Measurements from ENCODE around the gene TLCD5.

TLCD5 gene

GRCh38 chr11:120310870-120311269 lies 14.2 kb upstream of the TLCD5 start:
- no peak for DNase-seq

- DNase-seq, result no peak
Measured at GRCh38 chr11:120314861-120315260, 10.2 kb upstream of the TLCD5 start.

DNA sequence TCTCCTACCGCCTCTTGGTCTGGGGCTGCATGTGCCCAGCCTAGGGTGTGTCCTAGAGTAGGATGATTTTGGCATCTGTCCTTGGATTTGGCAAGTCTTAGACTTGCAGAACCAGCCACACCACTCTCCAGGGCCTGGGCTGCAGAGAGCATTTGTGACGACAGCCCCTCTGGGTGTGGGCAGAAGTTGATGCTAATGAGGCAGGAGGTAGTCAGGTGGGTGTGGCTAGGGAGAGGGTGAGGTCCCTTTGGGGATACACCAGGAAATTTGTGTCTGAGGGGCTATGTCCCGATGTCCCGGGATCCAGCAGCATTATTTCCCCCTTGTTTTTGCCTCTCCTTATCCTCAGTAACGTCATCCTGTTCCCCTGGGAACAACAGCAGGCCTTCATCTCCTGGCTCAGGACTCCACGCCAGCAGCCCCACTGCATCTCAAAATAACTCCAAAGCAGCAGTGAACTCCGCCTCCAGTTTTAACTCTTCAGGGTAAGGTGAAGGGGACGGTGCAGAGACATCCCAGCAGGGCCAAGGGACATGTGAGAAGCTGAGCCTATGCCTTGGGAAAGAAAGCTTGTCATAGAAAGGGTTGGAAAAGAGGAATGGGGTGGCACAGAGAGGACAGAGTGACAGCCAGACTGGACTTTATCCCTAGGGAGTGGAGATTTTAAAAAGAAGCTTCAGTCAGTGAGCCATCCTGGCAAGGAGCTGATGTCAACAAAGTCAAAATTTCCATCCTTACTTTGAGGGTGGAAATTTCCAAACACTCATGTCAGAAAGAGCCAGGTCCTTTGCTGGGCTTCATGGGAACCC lies 8.0 kb upstream of the TLCD5 start:
- no peak for DNase-seq

GRCh38 chr11:120317689-120318480 lies 7.2 kb upstream of the TLCD5 start:
- no peak for DNase-seq

DNA sequence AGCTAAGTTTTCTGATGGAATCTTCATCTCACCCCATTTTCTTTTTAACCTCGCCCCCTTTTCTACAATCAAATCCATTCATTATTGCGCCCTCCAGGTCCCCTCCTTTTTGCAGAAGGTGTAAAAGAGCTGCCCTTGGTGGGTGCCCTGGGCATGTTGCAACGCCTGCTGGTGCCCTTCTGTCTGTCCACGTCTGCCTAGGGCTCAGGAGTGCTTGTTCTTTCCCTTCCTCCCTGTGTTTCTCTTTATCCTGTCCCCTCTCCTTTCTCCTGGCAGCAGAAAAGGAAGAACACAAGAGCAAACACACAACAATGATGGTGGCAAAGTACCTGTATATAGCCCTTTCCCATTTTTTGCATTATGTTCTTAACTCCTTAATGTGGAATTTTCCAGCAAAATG lies 6.2 kb upstream of the TLCD5 start:
- DNase-seq, result no peak

DNA sequence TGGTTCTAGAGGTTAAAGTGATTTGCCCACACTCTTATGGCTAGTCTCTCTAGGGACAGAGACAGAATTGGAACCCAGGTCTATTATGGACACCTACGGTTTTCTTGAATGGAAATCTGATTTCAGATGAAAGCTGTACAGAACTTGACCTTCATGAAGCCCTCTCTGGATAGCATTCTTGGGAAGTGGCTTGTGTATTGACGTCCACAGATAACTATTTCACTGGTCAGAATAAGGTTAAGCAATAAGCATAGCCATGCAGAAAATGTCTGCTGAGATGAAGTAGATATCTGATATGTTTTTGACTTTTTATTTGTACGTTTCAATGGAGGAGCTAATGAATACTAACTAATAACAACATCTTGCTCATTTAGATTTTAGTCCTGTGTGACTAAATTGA lies 1.1 kb downstream of the TLCD5 start:
- no peak for DNase-seq

GRCh38 chr11:120326845-120327281 lies 1.8 kb downstream of the TLCD5 start:
- DNase-seq, result no peak

- no peak for DNase-seq
Measured at GRCh38 chr11:120327311-120327710, 2.2 kb downstream of the TLCD5 start.

DNA sequence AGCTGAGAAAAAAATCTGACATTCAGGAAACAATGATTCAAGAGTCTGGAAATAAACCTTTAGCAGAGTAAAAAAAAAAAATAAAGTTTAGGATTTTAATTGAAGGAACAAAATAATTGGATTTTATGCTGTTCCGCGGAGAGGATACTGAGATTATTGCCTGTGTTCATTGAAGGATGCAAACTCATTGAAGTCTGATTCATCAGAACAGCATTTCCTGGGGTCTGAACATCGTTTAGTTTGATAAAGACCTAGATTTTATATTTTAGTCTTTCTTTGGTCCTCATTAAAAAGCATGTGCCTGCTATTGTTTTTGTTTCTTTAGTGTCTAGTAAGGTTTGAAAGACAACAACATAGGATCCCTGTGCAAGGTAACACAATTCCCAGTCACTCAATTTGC lies 4.5 kb downstream of the TLCD5 start:
- no peak for DNase-seq

DNA sequence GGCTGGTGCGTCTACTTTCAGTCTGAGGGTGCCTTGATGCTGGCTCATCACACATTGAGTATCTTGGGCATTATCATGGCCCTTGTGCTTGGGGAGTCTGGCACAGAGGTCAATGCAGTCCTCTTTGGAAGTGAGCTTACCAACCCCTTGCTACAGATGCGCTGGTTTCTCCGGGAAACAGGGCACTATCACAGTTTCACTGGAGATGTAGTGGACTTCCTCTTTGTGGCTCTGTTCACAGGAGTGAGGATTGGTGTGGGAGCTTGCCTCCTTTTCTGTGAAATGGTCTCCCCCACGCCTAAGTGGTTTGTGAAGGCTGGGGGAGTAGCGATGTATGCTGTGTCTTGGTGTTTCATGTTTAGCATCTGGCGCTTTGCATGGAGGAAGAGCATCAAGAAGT lies 4.9 kb downstream of the TLCD5 start:
- DNase-seq, result no peak

- no peak for DNase-seq
Measured at GRCh38 chr11:120331301-120331996, 6.3 kb downstream of the TLCD5 start.

DNA sequence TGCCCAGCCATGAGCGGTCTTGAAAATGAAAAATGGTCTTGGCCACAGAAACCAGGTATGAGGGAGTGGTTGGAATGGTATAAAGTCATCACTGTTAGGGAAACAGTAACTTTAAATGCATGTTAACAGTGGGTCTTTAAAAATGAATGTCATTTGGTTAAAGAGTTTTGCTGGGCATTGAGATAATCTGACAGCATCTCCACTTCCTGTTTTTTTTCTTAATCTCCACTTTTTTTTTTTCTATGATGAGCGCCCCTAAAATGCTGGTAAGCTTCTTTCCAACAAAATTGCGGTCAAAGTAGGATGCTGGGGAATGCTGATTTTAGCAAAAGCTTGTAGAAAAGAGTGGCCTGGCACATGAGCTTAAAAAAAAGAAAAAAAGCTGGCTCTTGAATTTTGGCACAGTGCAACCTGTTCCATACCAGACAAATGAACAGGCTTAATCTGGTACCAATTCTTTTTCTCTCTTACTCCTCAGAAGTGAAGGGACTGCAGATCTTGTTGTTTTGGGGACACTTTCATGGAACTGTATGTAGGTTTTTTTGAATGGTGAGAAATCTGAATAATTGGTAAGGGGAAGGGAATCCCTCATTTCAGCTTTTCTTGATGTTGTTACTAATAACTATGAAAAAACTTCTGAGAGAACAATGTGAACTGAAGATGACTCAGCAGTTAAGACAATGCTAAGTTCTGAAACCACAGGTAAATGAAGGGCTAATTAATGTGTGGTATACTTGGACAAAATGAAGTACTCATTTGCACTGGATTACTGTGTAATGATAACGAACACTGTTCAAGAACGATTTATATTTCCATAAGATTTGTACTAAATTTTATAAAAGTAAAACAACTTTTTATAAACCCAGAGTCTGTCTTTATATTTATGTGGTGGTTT lies 8.0 kb downstream of the TLCD5 start:
- DNase-seq, result no peak

- DNase-seq, result no peak
Measured at GRCh38 chr11:120333801-120334200, 8.7 kb downstream of the TLCD5 start.

GRCh38 chr11:120334332-120334731 lies 9.2 kb downstream of the TLCD5 start:
- no peak for DNase-seq

DNA sequence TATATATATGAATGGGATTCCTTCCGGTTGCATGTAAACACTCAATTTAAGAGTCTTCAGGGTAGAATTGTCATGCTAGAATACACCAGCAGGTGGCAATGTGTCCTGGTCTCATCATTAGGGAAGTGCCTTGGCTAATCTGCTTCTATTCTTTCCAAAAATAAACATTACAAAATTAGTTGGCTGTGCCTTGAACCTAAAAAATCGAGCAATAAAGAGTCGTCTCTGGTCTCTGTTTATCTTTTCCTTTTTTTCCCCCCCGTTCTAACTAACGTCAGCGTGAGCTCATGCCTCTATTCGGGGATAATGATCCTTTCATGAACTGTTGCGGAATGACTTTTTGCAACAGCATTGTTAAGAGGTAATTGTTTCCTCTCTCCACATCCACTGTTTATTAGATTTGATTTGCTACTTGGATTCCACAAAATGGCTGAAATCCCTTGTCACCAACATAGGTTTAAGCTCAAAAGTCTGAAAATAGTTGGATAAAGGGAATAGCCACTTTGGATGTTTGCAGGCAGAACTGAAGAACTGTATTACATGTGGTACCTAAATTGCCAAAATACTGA lies 9.9 kb downstream of the TLCD5 start:
- peak; percentile 59 to 82 for DNase-seq

GRCh38 chr11:120335556-120335907 lies 10.4 kb downstream of the TLCD5 start:
- DNase-seq, result no peak

- DNase-seq, result peak; percentile 79 to 83
Measured at GRCh38 chr11:120335908-120336640, 11.0 kb downstream of the TLCD5 start, which contains the start of gene ARHGEF12. Gene ARHGEF12 (plus strand): TSS chr11:120336413. CDS start chr11:120337244, 831 bp downstream.

- DNase-seq, result peak in 1 of 2 donors; percentile 25
Measured at GRCh38 chr11:120336641-120337354, 11.7 kb downstream of the TLCD5 start.

GRCh38 chr11:120337355-120338106 lies 12.4 kb downstream of the TLCD5 start:
- no peak for DNase-seq
